HUES64 (cell line): ENCODE data around the gene AGPS. TPM values are rescaled to one million over a fixed set of nuclear protein-coding genes. Genes with fewer than 3 reads are reported as not detected.
"Not testable (repeated sequence)": the region's sequence is repeated elsewhere in the genome, so short reads cannot be mapped to it uniquely, and the experiment has no call there.

ENCODE experiments used
- H3K27ac ChIP-seq: 2 replicates; pipeline ENCODE4 v1.7.0; 2013; ENCODE audit warnings: low read depth, low read length, inconsistent platforms
- H3K27me3 ChIP-seq: 2 replicates; pipeline ENCODE4 v1.6.1; 2013; ENCODE audit warnings: mild to moderate bottlenecking, low read length; ENCODE audit not compliant: insufficient read depth
- H3K36me3 ChIP-seq: 2 replicates; pipeline ENCODE4 v1.6.1; 2013; ENCODE audit warnings: mild to moderate bottlenecking, low read length; ENCODE audit not compliant: insufficient read depth
- H3K4me1 ChIP-seq: 2 replicates; pipeline ENCODE4 v1.6.1; 2013; ENCODE audit warnings: mild to moderate bottlenecking, low read length, moderate library complexity; ENCODE audit not compliant: insufficient read depth
- H3K4me3 ChIP-seq: 2 replicates; pipeline ENCODE4 v1.5.1; 2013; ENCODE audit warnings: mild to moderate bottlenecking, low read length, moderate library complexity
- H3K9ac ChIP-seq: 2 replicates; pipeline ENCODE4 v1.6.1; 2013; ENCODE audit warnings: mild to moderate bottlenecking, low read depth, low read length
- H3K9me3 ChIP-seq: 2 replicates; pipeline ENCODE4 v1.6.1; 2013; ENCODE audit warnings: low read depth, low read length; ENCODE audit not compliant: insufficient read depth
- WGBS: fragments of 150-250, 120-280 bp; methylation state at CpG from one replicate; pipeline ENCODE4 v1.1.7; 2013; ENCODE audit warnings: missing lambda C conversion rate; 5-methylcytosine and 5-hydroxymethylcytosine counted together
- polyA plus RNA-seq, 2 experiments: library from polyadenylated mRNA; stranded (reverse); fragments of 50-300 nt; gene quantifications; one replicate each; pipeline ENCODE4 v1.2.3, GENCODE V29; 2013

Gene AGPS
- polyA plus RNA-seq (2013, experiment 1 of 2) = 28.2 TPM
- polyA plus RNA-seq (2013, experiment 2 of 2) = 24.9 TPM

DNA sequence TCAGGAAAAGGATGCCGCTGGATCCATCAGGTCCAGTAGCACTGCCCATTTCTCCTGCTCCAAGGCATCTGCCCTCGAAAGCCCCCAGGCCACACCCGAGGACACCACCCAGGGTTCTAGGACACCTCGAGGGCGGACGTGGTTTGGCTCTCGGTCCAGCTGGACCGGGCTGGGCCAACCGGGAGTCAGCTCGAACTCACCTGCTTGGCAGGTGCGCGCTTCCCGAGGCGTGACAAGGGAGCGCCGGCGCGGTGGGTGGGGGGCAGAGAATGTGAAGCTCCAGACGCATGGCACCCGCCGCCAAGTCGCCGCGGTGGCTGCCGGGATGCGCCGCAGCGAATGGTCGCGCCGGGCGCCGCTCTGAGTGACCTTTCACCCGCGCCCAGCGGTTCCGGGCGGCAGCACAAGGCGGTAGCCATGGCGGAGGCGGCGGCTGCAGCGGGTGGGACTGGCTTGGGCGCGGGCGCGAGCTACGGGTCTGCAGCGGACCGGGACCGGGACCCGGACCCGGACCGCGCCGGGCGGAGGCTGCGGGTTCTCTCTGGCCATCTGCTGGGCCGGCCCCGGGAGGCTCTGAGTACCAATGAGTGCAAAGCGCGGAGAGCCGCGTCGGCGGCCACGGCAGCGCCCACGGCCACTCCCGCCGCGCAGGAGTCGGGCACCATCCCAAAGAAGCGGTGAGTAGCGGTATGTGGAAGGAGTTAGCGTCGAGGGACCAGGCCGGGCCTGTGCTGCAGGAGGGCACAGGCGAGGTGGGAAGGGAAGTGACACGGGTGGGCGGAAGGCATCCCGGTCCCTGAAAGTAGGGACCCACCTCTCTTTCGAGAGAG, at the start of gene AGPS:
Gene AGPS (plus strand): TSS at position 401 of the 830 bp plus-strand sequence. CDS start 17 bp downstream, at position 418.
- Histone ChIP-seq H3K36me3 (no peaks in the 10 kb centered on the region), H3K9me3 (no peaks in the 10 kb centered on the region), H3K4me1 (peaks cover 10% of the 10 kb centered on the region), H3K4me3 (peak within 1 kb of the TSS; percentile 81), H3K27me3 (no peaks in the 10 kb centered on the region), H3K9ac (peak within 1 kb of the TSS; percentile 91), H3K27ac (peak within 1 kb of the TSS; percentile 41; the same call in 1 of the 2 replicates)
- 1% methylated on average over 83 of the region's 83 CpGs for WGBS

- Histone ChIP-seq H3K4me3 (no peak overlapping the region), H3K9ac (no peak overlapping the region), H3K36me3 (no peaks in the 10 kb centered on the region), H3K27ac (no peak overlapping the region), H3K4me1 (no peaks in the 10 kb centered on the region), H3K9me3 (no peaks in the 10 kb centered on the region), H3K27me3 (no peaks in the 10 kb centered on the region)
- 95% methylated on average over 6 of the region's 8 CpGs for WGBS
These were observed 48.8 kb upstream of the AGPS start for GRCh38 chr2:177343773-177344172.

- H3K9ac ChIP-seq = no peak overlapping the region
- no peaks in the 10 kb centered on the region for H3K9me3 ChIP-seq
- H3K36me3 ChIP-seq = no peaks in the 10 kb centered on the region
- WGBS = 100% methylated on average over 1 of the region's 1 CpG
- no peaks in the 10 kb centered on the region for H3K27me3 ChIP-seq
- no peak overlapping the region for H3K27ac ChIP-seq
- no peaks in the 10 kb centered on the region for H3K4me1 ChIP-seq
- no peak overlapping the region for H3K4me3 ChIP-seq
These were observed 48.3 kb upstream of the AGPS start for GRCh38 chr2:177344316-177344715.

DNA sequence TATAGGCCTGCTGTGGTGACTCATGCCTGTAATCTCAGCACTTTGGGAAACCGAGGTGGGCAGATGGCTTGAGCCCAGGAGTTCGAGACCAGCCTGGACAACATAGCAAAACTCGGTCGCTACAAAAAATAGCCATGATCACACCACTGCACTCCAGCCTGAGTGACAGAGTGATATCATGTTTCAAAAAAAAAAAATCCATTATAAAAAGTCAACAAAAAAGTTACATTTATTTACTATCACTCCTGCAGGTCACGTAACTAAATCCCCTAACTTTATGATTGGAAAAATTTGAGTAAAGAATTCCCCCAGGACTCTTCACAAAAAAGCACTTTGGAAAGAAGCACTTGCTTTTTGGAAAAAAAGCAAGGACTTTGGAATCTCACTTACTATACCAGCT, 46.4 kb upstream of the AGPS start:
- 95% methylated on average over 4 of the region's 5 CpGs for WGBS
- Histone ChIP-seq H3K4me3 (no peak overlapping the region), H3K36me3 (no peaks in the 10 kb centered on the region), H3K27ac (no peak overlapping the region), H3K9ac (no peak overlapping the region), H3K4me1 (no peaks in the 10 kb centered on the region), H3K9me3 (no peaks in the 10 kb centered on the region), H3K27me3 (no peaks in the 10 kb centered on the region)

DNA sequence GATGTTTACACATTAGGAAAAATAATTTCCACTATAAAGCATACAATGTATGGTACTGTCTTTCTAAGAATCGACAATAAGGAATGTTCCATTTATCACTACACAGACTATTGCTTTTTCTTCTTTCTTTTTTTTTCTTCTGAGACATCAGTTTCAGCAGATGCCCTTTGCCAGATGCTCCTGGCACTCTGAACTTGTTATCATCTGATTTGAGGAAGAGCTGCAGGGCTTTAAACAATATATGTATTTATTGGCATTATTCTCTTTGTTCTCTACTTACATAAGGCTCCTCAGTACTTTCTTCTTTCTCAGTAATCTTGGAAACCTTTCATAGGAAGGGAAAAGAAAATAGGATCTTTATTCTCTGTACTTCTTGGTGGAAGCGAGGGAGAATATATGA, 45.0 kb upstream of the AGPS start:
- Histone ChIP-seq H3K36me3 (no peaks in the 10 kb centered on the region), H3K4me1 (no peaks in the 10 kb centered on the region), H3K4me3 (no peak overlapping the region), H3K27ac (no peak overlapping the region), H3K9me3 (no peaks in the 10 kb centered on the region), H3K9ac (no peak overlapping the region), H3K27me3 (no peaks in the 10 kb centered on the region)
- WGBS = 94% methylated on average over 1 of the region's 2 CpGs

DNA sequence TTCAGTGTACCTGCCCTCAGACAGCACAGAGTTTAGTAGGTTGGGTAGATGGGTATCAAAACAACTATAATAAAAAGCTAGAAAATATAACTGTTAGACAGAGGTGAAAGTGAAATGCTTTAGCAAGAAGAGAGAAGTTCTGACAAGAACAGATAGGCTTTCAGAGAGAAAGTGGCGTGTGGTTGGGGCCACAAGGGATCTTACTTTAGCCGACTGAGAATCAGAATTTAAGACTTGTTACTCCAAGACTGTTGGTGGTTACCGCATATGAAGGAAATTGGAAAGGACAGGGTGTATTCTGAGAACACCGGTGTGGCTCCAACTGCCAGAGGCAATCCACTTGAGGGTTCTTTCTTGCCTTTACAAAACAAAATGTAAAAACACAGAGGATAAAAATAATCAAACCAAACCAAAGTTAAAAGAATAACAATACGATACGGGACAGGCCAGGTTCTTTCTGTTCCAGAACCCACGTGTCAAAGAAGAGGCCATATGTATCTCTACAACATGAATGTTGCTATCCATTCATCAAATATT, 44.4 kb upstream of the AGPS start:
- Histone ChIP-seq H3K27me3 (no peaks in the 10 kb centered on the region), H3K9me3 (no peaks in the 10 kb centered on the region), H3K4me1 (no peaks in the 10 kb centered on the region), H3K4me3 (no peak overlapping the region), H3K27ac (no peak overlapping the region), H3K36me3 (no peaks in the 10 kb centered on the region), H3K9ac (no peak overlapping the region)
- WGBS = 81% methylated on average over 7 of the region's 7 CpGs

GRCh38 chr2:177348733-177349693, 43.6 kb upstream of the AGPS start:
- H3K4me1 ChIP-seq = no peaks in the 10 kb centered on the region
- no peaks in the 10 kb centered on the region for H3K36me3 ChIP-seq
- H3K9ac ChIP-seq = no peak overlapping the region
- no peaks in the 10 kb centered on the region for H3K9me3 ChIP-seq
- no peaks in the 10 kb centered on the region for H3K27me3 ChIP-seq
- H3K4me3 ChIP-seq = no peak overlapping the region
- H3K27ac ChIP-seq = no peak overlapping the region
- WGBS = 93% methylated on average over 3 of the region's 3 CpGs

DNA sequence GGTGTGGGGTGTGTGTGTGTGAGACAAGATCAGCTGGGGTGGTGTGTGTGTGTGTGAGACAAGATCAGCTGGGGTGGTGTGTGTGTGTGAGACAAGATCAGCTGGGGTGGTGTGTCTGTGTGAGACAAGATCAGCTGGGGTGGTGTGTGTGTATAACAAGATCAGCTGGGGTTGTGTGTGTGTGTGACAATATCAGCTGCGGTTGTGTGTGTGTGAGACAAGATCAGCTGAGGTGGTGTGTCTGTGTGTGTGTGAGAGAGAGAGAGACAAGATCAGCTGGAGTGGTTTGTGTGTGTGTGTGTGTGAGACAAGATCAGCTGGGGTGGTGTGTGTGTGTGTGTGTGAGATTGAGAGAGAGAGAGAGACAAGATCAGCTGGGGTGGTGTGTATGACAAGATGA, 41.9 kb upstream of the AGPS start:
- H3K4me3 ChIP-seq, H3K4me1 ChIP-seq, H3K27ac ChIP-seq, H3K36me3 ChIP-seq, H3K9me3 ChIP-seq, H3K27me3 ChIP-seq, H3K9ac ChIP-seq: not testable (repeated sequence)
- WGBS = 83% methylated on average over 1 of the region's 1 CpG

GRCh38 chr2:177351121-177351520, 41.5 kb upstream of the AGPS start:
- not testable (repeated sequence) for H3K27ac ChIP-seq, H3K9me3 ChIP-seq, H3K36me3 ChIP-seq, H3K27me3 ChIP-seq, H3K4me1 ChIP-seq, H3K9ac ChIP-seq, H3K4me3 ChIP-seq
- WGBS = 90% methylated on average over 1 of the region's 1 CpG

DNA sequence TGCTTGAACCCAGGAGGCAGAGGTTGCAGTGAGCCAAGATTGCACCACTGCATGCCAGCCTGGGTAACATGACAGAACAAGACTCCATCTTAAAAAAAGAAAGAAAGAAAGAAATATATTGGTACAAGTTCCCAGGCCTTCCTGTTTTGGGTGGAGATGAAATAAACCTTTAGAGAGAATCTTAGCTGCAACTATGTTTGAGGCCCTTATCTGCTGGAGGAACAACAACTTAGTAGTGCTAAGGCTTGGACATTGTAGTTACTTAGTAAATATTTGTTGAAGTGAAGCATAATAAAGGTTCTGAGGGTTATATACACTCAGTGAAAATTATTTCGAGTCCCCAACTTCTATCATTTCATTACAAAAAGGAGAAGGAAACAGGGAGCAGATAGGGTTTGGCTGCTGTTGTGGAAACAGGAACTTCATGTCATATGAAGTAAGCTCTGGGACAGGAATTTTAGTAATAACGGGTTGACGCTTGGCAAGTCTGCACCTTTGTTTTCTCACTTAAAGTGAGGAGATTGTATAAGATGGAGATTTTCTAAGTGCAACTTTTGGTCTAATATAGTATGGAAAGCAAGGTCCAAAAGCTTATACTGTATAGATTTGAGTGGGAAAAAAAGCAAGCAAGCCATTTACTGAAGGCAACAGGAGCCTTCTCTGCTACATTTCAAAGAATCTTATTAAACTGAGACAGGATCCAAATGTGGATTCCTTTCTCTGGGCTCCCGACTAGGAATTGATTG, 40.0 kb upstream of the AGPS start:
- Histone ChIP-seq H3K4me1 (no peaks in the 10 kb centered on the region), H3K27me3 (no peaks in the 10 kb centered on the region), H3K36me3 (no peaks in the 10 kb centered on the region), H3K27ac (no peak overlapping the region), H3K4me3 (no peak overlapping the region), H3K9ac (no peak overlapping the region), H3K9me3 (no peaks in the 10 kb centered on the region)
- WGBS = 84% methylated on average over 3 of the region's 4 CpGs
